Activated CD4-positive, alpha-beta T cell treated with anti-CD3 and anti-CD28 coated beads, Interleukin-2, amount 50 U/mL, for 24 hours (primary cell): ENCODE results near the gene IZUMO1R.
"Not testable (repeated sequence)": the region's sequence is repeated elsewhere in the genome, so short reads cannot be mapped to it uniquely, and the experiment has no call there.

ENCODE experiments used
- DNase-seq, 2 donors: peaks; one replicate each; pipeline ENCODE4 v3.0.0-alpha.2; 2020; ENCODE audit warnings: low read depth in 1 of 2, low spot score in 1 of 2

The IZUMO1R gene

DNA sequence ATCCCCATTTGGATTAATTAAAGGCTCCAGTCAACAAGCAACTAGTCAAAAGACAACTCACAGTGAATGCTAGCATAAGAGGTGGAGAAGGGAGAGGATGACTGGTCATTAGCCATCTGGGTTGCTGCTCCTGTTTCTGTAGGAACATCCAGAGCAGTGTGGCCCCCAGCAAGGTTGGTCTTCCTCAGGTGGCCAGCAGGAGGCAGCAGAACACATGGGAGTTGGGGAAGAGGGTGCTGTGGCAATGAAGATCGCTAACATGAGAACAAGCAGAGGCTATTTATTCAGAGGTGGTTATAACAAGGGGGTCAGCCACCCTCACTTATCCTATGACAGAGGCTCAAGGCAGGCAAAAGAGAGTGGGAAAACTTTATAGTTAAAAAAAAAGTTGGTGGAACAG, 21.3 kb downstream of the IZUMO1R start:
- no peak for DNase-seq

GRCh38 chr11:94326947-94327346, 22.6 kb downstream of the IZUMO1R start:
- DNase-seq: no peak

DNA sequence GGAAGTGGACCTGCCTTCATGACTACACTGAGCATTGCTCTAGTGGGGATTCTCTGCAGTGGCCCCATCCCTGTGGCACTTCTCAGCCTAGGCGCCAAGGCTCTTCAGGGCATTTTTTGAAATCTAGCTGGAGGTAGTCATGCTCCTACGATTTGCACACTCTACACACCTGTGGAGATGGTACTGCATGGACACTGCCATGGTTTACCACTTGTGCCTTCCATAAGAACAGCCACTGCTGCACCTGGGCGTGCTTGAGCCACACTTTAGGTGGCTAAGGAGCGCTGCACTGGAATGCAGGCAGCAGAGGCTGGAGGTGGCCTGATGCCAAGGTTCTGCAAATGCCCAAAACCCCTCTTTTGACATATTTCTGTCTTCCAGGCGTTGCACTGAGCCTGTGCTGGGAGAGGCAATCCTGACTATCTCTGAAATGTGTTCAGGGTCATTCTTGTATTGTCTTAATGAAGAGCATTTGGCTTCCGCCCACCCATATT, 24.3 kb downstream of the IZUMO1R start:
- DNase-seq: no peak

- DNase-seq: no peak
Measured at GRCh38 chr11:94329501-94329900, 25.1 kb downstream of the IZUMO1R start.

GRCh38 chr11:94330789-94331188, 26.4 kb downstream of the IZUMO1R start:
- no peak for DNase-seq

- DNase-seq: no peak
Measured at GRCh38 chr11:94332814-94333213, 28.4 kb downstream of the IZUMO1R start.

- DNase-seq: no peak
Measured at GRCh38 chr11:94336033-94336432, 31.7 kb downstream of the IZUMO1R start.

DNA sequence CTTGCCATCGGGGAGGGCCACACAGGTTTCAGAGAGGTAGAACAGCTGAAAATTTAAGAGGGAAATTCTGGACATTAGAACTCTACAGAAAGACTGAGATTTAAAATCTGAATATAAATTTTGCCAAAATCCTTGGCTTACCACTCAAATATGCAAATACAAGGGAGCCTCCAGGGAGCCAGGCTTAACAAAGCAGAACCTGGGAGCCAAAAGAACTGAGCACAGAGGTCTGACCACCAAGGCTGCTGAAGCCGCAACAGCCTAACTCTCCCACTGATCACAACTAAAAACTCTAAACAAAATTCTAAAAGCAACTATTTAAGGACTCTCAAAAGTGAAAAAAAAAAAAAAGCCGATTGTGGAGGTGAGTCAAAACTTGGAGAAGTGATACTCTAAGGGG, 34.3 kb downstream of the IZUMO1R start:
- DNase-seq: no peak

- DNase-seq: no peak
Measured at GRCh38 chr11:94342250-94342649, 37.9 kb downstream of the IZUMO1R start.

GRCh38 chr11:94343495-94343894, 39.1 kb downstream of the IZUMO1R start:
- no peak for DNase-seq

GRCh38 chr11:94346311-94346710, 41.9 kb downstream of the IZUMO1R start:
- DNase-seq: not testable (repeated sequence)

DNA sequence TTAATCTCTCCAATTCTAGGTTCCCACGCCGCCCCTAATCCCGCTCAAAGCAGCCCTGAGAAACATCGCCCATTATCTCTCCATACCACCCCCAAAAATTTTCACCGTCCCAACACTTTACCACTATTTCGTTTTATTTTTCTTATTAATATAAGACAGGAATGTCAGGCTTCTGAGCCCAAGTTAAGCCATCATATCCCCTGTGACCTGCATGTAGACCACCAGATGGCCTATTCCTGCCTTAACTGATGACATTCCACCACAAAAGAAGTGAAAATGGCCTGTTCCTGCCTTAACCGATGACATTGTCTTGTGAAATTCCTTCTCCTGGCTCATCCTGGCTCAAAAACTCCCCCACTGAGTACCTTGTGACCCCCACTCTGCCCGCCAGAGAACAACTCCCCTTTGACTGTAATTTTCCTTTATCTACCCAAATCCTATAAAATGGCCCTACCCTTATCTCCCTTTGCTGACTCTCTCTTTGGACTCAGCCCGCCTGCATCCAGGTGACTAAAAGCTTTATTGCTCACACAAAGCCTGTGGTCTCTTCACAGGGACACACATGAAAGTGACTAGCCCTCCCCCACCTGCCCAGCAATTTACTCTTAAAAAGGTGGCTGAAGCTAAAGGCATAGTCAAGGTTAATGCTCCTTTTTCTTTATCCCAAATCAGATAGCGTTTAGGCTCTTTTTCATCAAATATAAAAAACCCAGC, 46.6 kb downstream of the IZUMO1R start:
- not testable (repeated sequence) for DNase-seq
